ENCODE results near the gene NLRP12.
A peak's percentile ranks its signal among the peaks of the same experiment; 100 is the strongest.
"Not testable (repeated sequence)": the region's sequence is repeated elsewhere in the genome, so short reads cannot be mapped to it uniquely, and the experiment has no call there.

NLRP12 gene

DNA sequence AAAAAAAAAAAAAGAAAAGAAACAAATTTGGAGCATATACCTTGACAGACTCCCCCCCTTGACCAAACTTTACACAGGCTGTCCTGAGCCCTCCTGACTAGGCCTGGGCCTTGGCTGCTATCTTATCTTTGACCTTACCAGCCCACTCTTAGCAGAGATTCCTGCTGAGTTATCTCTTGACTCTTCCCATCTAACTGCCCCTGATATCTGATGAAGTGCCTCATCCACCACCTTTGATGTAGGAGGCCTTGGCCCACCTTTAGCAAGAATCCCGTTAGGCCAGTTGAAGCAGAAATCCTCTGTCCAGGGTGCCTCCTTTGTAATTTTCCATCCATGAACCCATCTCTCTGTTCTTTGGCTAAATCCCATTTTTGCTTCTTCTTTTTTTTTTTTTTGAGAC, 43.6 kb downstream of the NLRP12 start:
- DNase-seq, result no peak

DNA sequence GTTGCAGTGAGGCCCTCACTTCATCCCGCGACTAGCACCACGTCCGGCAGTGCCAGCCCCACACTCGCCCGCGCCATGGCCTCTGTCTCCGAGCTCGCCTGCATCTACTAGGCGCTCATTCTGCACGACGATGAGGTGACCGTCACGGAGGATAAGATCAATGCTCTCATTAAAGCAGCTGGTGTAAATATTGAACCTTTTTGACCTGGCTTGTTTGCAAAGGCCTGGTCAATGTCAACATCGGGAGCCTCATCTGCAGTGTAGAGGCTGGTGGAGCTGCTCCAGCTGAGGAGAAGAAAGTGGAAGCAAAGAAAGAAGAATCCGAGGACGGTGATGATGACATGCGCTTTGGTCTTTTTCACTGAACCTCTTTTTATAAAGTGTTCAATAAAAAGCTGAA, 48.6 kb downstream of the NLRP12 start:
- no peak for DNase-seq

DNA sequence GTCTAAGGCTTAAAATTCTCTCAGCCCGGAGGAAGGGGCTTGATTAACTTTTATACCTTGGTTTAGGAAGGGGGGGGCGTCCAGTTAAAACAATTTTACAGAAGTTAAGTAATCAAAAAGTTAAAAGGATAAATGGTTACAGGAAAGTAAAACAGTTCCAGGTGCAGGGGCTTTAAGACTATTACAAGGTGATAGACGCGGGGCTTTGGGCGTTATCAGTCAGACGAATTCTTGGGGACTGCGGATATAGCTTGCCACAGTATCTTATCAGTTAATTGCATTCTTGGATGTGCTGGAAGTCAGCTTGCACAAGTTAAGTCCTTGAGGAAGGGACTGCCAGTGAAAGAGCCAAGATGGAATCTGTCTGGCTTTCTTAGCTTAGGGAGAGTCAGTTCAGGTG, 49.6 kb downstream of the NLRP12 start:
- DNase-seq, result not testable (repeated sequence)

DNA sequence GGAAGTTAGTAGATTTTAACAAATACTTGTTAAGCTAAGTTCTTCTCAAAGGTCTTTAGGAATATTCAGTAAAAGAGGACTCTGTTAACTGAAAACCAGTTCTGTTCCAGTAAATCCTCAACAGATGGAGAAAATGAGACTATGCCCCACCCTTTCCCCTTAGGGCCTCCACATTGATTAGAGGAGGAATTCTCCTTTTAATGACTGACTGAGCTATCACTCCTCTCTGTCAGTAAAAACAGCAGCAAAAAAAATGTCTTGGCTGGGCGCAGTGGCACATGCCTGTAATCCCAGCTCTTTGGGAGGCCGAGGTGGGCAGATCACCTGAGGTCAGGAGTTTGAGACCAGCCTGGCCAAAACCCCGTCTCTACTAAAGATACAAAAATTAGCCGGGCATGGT, 50.1 kb downstream of the NLRP12 start:
- no peak for DNase-seq

DNA sequence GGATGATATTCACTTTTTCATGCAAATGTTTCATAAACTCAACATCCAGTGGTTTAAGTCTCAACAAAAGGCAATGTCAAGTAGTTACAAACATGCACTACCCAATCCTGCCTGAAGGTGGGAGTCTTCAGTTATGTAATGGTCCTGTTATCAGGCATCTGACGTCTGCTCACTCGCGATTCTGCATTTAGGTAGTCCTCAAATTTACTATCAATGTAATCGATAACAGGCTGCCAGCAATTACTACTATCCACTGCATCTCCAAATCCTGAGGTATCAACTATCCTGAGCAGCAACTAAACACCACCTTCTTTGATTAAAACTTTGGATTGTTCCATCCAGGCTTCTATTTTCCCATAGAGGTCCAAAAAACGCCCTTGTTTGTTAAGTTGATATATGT, 51.2 kb downstream of the NLRP12 start:
- peak; percentile 49 for DNase-seq

DNA sequence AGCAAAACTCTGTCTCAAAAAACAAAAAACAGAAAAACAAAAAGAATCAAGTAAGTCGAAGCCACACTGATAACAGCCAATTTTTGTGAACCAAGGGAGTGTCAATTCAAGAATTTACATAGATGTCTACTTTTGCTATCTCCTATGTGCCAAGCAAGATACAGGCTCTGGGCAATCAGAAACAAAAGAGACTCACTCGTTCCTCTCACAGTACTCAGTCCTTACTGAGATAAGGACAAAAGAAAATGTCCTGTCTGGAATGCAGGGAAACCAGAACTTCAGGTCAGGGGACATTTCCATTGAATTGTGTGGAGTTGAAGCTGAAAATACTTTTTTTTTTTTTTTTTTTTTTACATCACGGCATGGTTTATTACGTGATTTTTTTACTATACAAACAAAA, 53.0 kb downstream of the NLRP12 start:
- DNase-seq, result no peak

DNA sequence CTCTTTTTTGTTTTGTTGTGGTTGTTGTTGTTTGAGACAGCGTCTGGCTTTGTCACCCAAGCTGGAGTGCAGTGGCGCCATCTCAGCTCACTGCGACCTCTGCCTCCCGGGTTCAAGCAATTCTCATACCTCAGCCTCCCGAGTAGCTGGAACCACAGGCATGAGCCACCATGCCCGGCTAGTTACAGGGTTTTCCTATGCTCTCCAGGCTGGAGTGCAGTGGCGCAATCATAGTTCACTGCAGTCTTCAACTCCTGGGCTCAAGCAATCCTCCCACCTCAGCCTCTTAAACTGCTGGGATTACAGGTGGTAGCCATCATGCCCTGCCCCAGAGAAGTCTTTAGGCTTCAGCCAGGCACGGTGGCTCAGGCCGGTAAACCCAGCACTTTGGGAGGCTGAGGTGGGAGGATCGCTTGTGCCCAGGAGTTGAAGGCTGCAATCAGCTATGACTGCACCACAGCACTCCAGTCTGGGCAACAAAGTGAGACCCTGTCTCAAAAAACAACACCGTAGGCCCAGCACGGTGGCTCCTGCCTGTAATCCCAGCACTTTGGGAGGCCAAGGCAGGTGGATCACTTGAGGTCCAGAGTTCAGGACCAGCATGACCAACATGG, 54.3 kb downstream of the NLRP12 start:
- DNase-seq, result not testable (repeated sequence)

DNA sequence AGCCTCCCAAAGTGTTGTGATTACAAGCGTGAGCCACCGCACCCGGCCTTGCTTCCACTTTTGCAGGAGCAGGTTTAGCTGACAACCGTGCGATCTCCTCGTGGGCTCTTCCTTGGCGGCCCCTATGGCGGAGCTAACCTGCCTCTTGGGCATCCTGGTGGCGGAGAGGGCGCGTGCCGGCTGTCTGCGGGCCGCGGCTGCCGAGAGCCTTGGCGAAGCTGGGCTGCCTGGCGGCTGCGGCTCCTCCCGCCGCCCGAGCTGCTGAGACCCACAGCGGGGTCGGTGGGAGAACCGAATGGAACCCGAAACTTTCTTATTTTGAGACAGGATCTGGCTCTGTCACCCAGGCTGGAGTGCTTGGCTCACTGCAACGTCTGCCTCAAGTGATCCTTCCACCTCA, 55.7 kb downstream of the NLRP12 start:
- DNase-seq, result no peak

DNA sequence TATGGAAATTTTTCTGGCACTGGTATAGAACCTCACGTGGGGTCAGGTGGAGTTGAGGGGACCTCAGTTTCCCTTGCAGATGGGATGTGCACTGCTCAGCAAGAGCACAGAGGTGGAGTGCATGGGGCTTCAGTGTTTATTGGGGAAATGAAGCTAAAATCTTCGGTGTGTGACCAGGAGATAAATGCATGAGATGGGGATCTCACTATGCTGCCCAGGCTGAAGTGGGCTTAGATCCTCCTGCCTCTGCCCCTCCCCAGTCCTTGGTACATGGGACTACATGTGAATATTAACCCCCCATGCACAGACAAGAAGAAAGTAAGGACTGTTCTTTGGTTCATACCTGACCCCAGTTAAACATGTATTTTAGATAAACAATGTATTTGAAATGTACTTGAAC, 65.1 kb downstream of the NLRP12 start:
- not testable (repeated sequence) for DNase-seq
